ENCODE data around the gene ME3. TPM values are rescaled to one million over a fixed set of nuclear protein-coding genes. Genes with fewer than 3 reads are reported as not detected.
"Not testable (repeated sequence)": the region's sequence is repeated elsewhere in the genome, so short reads cannot be mapped to it uniquely, and the experiment has no call there.

ME3 gene
- total and polyA plus RNA-seq, 4 donors, result 1.4 to 7.2 (median 2.3) TPM

GRCh38 chr11:86418106-86418505, 254.3 kb downstream of the ME3 start:
- 91% methylated on average over 3 of the region's 3 CpGs for WGBS

GRCh38 chr11:86416951-86417350, 255.5 kb downstream of the ME3 start:
- H3K9ac ChIP-seq (ENCODE audit: low read depth in 1 of 2, low read length in 2 of 2); H3K4me1 ChIP-seq (ENCODE audit: control insufficient read depth in 4 of 4, insufficient read depth in 4 of 4, low read length in 3 of 4); H3K9me3 ChIP-seq (ENCODE audit: control insufficient read depth in 4 of 4, low read length in 3 of 4); H3K4me3 ChIP-seq (ENCODE audit: low read depth in 1 of 3, low read length in 3 of 3); H3K27ac ChIP-seq (ENCODE audit: low read depth in 1 of 2, low read length in 2 of 2); DNase-seq (ENCODE audit: low spot score); H3K36me3 ChIP-seq (ENCODE audit: control insufficient read depth in 4 of 4, insufficient read depth in 3 of 4, low read depth in 1 of 4, low read length in 3 of 4); H3K27me3 ChIP-seq (ENCODE audit: control insufficient read depth in 4 of 4, insufficient read depth in 4 of 4, low read length in 3 of 4): not testable (repeated sequence)
- WGBS, result 89% methylated on average over 9 of the region's 9 CpGs

More at GRCh38 chr11:86418106-86418505, 254.3 kb downstream of the ME3 start:
- Histone ChIP-seq H3K4me3 (ENCODE audit: low read depth in 1 of 3, low read length in 3 of 3) (no peak overlapping the region), H3K27ac (ENCODE audit: low read depth in 1 of 2, low read length in 2 of 2) (no peak overlapping the region), H3K27me3 (ENCODE audit: control insufficient read depth in 4 of 4, insufficient read depth in 4 of 4, low read length in 3 of 4) (no peaks in the 10 kb centered on the region), H3K9ac (ENCODE audit: low read depth in 1 of 2, low read length in 2 of 2) (no peak overlapping the region), H3K9me3 (ENCODE audit: control insufficient read depth in 4 of 4, low read length in 3 of 4) (no peaks in the 10 kb centered on the region), H3K36me3 (ENCODE audit: control insufficient read depth in 4 of 4, insufficient read depth in 3 of 4, low read depth in 1 of 4, low read length in 3 of 4) (no peaks in the 10 kb centered on the region), H3K4me1 (ENCODE audit: control insufficient read depth in 4 of 4, insufficient read depth in 4 of 4, low read length in 3 of 4) (no peaks in the 10 kb centered on the region)
- no peak for DNase-seq (ENCODE audit: low spot score)
- TF ChIP-seq TAF1 (conservative IDR thresholded peaks at IDR 0.05) (no peak), MAX (IDR thresholded peaks at IDR 0.05) (no peak), ATF3 (IDR thresholded peaks at IDR 0.05) (no peak), CTCF (IDR thresholded peaks at IDR 0.05; ENCODE audit: low read depth, low read length, missing input control) (no peak), EGR1 (IDR thresholded peaks at IDR 0.05; ENCODE audit: low read depth in 2 of 2) (no peak), JUND (IDR thresholded peaks at IDR 0.05) (no peak), HNF4G (IDR thresholded peaks at IDR 0.05) (no peak), FOXA2 (IDR thresholded peaks at IDR 0.05) (no peak), NR2F2 (IDR thresholded peaks at IDR 0.05) (no peak), ZBTB33 (IDR thresholded peaks at IDR 0.05) (no peak), FOXA1 (IDR thresholded peaks at IDR 0.05) (no peak), SP1 (IDR thresholded peaks at IDR 0.05) (no peak), GABPA (IDR thresholded peaks at IDR 0.05 in 1 of 2, conservative IDR thresholded peaks at IDR 0.05 in 1 of 2) (no peak), RAD21 (IDR thresholded peaks at IDR 0.05) (no peak), YY1 (IDR thresholded peaks at IDR 0.05) (no peak), RXRA (IDR thresholded peaks at IDR 0.05) (no peak), HNF4A (conservative IDR thresholded peaks at IDR 0.05) (no peak), REST (IDR thresholded peaks at IDR 0.05) (no peak)

All from liver (tissue), 9 donors.